Epithelial cell of proximal tubule (primary cell): ENCODE results near the gene ZNHIT6. TPM values are rescaled to one million over a fixed set of nuclear protein-coding genes. Genes with fewer than 3 reads are reported as not detected.
"Not testable (repeated sequence)": the region's sequence is repeated elsewhere in the genome, so short reads cannot be mapped to it uniquely, and the experiment has no call there.

ENCODE experiments used
- DNase-seq: peaks from one replicate; pipeline ENCODE4 v3.0.0-alpha.2; 2011; ENCODE audit warnings: low read depth
- H3K4me3 ChIP-seq: 2 replicates; pipeline ENCODE4 v1.5.1; 2011; ENCODE audit warnings: low read depth, mild to moderate bottlenecking, low read length
- CTCF ChIP-seq: conservative IDR thresholded peaks from 2 replicates; pipeline ENCODE4 v1.5.1; 2012; ENCODE audit warnings: low read depth, mild to moderate bottlenecking, low read length
- total RNA-seq: library from RNA; depleted of rRNA; stranded (reverse); fragments of >200 nt; gene quantifications from 2 replicates; pipeline ENCODE4 v1.2.3, GENCODE V29; 2015

The ZNHIT6 gene
- total RNA-seq, 1 donor from 2014 or later: 13.1 TPM

- TF ChIP-seq CTCF: no peak
- H3K4me3 ChIP-seq: no peak overlapping the region
- no peak for DNase-seq
Observed at GRCh38 chr1:85718678-85719340, 10.6 kb upstream of the ZNHIT6 start.

GRCh38 chr1:85714418-85715114 lies 6.3 kb upstream of the ZNHIT6 start:
- DNase-seq, H3K4me3 ChIP-seq: not testable (repeated sequence)

- no peak for DNase-seq
Observed at GRCh38 chr1:85708829-85709227, 595 bp upstream of the ZNHIT6 start.

GRCh38 chr1:85707267-85707989 lies 805 bp downstream of the ZNHIT6 start:
- peak overlapping the region; percentile 94 for H3K4me3 ChIP-seq
- DNase-seq: no peak
- no peak for TF ChIP-seq CTCF

More at GRCh38 chr1:85708829-85709227, 595 bp upstream of the ZNHIT6 start:
- H3K4me3 ChIP-seq: peak overlapping the region; percentile 94
- no peak for TF ChIP-seq CTCF

GRCh38 chr1:85705940-85706339 lies 2.3 kb downstream of the ZNHIT6 start:
- H3K4me3 ChIP-seq: peak overlapping the region; percentile 94
- no peak for TF ChIP-seq CTCF
- no peak for DNase-seq

- TF ChIP-seq CTCF: no peak
- H3K4me3 ChIP-seq: no peak overlapping the region
- DNase-seq: no peak
Observed at GRCh38 chr1:85700422-85700821, 7.8 kb downstream of the ZNHIT6 start.

GRCh38 chr1:85697895-85698294 lies 10.3 kb downstream of the ZNHIT6 start:
- no peak for TF ChIP-seq CTCF
- H3K4me3 ChIP-seq: no peak overlapping the region
- DNase-seq: no peak
